ENCODE results near the gene SCML2. TPM values are rescaled to one million over a fixed set of nuclear protein-coding genes. Genes with fewer than 3 reads are reported as not detected.

Gene SCML2
- total RNA-seq, 1 experiment from 2014 or later: 3.5 TPM

- Histone ChIP-seq H3K36me3 (ENCODE audit: low read depth, low read length) (no peaks in the 10 kb centered on the region), H2AFZ (ENCODE audit: low read length) (no peak overlapping the region), H3F3A (ENCODE audit: low read length, unreplicated experiment) (no peaks in the 10 kb centered on the region), H3K9me3 (ENCODE audit: low read length) (no peaks in the 10 kb centered on the region), H3K27me3 (ENCODE audit: low read length) (no peaks in the 10 kb centered on the region), H3K9ac (ENCODE audit: low read length) (no peak overlapping the region), H3K4me1 (ENCODE audit: insufficient read depth, low read length) (no peaks in the 10 kb centered on the region), H3K9me2 (replicated peaks; ENCODE audit: low read length) (no peaks in the 10 kb centered on the region), H3K27ac (ENCODE audit: low read length) (no peak overlapping the region), H3K79me2 (ENCODE audit: low read length) (no peaks in the 10 kb centered on the region), H3K4me2 (ENCODE audit: low read length) (no peak overlapping the region), H3K4me3 (ENCODE audit: low read length) (no peak overlapping the region), H4K20me1 (ENCODE audit: low read length) (no peaks in the 10 kb centered on the region)
- no TSS peak for BruUV-seq (replicated peaks)
- intact Hi-C loops (cut with micrococcal nuclease): no loop called here
- TF ChIP-seq EZH2 (IDR thresholded peaks at IDR 0.05; ENCODE audit: low read length, unreplicated experiment) (no peak), EZH2phosphoT487 (IDR thresholded peaks at IDR 0.05; ENCODE audit: borderline replicate concordance, low read length) (no peak), CTCF (conservative IDR thresholded peaks at IDR 0.05; ENCODE audit: low read depth, low read length) (no peak)
- ChIA-PET CTCF (no interaction called here), POLR2A (ENCODE audit: unreplicated experiment) (no interaction called here)
- ATAC-seq (peak; percentile 79), DNase-seq (peak; percentile 68)
Observed at GRCh38 chrX:18360867-18361266, 6.4 kb upstream of the SCML2 start.

GRCh38 chrX:18353931-18354368 is 538 bp downstream of the SCML2 start:
- H2AFZ ChIP-seq (ENCODE audit: low read length): peak overlapping the region; percentile 85
- no peaks in the 10 kb centered on the region for H3K27me3 ChIP-seq (ENCODE audit: low read length)
- peaks cover 52% of the 10 kb centered on the region for H3K79me2 ChIP-seq (ENCODE audit: low read length)
- DNase-seq (peak; percentile 23), ATAC-seq (peak; percentile 61)
- H3K4me3 ChIP-seq (ENCODE audit: low read length): peak overlapping the region; percentile 67
- peak overlapping the region; percentile 57 for H3K9ac ChIP-seq (ENCODE audit: low read length)
- no peaks in the 10 kb centered on the region for H3K9me3 ChIP-seq (ENCODE audit: low read length)
- no peaks in the 10 kb centered on the region for H3K9me2 ChIP-seq (replicated peaks; ENCODE audit: low read length)
- no peaks in the 10 kb centered on the region; the same call in none of the 2 replicates for H4K20me1 ChIP-seq (ENCODE audit: low read length)
- intact Hi-C loops (cut with micrococcal nuclease): loop anchor here (10.0 kb wide), 2 partner anchors 99 to 619 kb away; partner anchors contain the start of gene SCML1
- peaks cover 11% of the 10 kb centered on the region for H3K4me1 ChIP-seq (ENCODE audit: insufficient read depth, low read length)
- H3K27ac ChIP-seq (ENCODE audit: low read length): no peak overlapping the region
- peak overlapping the region; percentile 78 for H3K4me2 ChIP-seq (ENCODE audit: low read length)
- no TSS peak for BruUV-seq (replicated peaks)
- ChIA-PET POLR2A (ENCODE audit: unreplicated experiment) (interaction anchor here (0.6 kb wide), 2 partner anchors 98 to 1788 kb away, joined by 4 to 9 read pairs; partner anchors contain the start of gene EIF1AX), CTCF (interaction anchor here (0.7 kb wide), 1 partner anchor 173 kb away, joined by 3 read pairs; no protein-coding TSS in a partner anchor)
- no peak for TF ChIP-seq EZH2 (IDR thresholded peaks at IDR 0.05; ENCODE audit: low read length, unreplicated experiment)
- TF ChIP-seq CTCF (conservative IDR thresholded peaks at IDR 0.05; ENCODE audit: low read depth, low read length): peak; percentile 32
- no peaks in the 10 kb centered on the region for H3K36me3 ChIP-seq (ENCODE audit: low read depth, low read length)
- H3F3A ChIP-seq (ENCODE audit: low read length, unreplicated experiment): no peaks in the 10 kb centered on the region

GRCh38 chrX:18351784-18352183 is 2.7 kb downstream of the SCML2 start:
- intact Hi-C loops (cut with micrococcal nuclease): loop anchor here (10.0 kb wide), 2 partner anchors 97 to 617 kb away; partner anchors contain the start of gene SCML1
- no peak overlapping the region for H3K9ac ChIP-seq (ENCODE audit: low read length)
- H3K4me3 ChIP-seq (ENCODE audit: low read length): no peak overlapping the region
- DNase-seq: no peak
- ATAC-seq: no peak
- no peaks in the 10 kb centered on the region for H3K9me3 ChIP-seq (ENCODE audit: low read length)
- peak overlapping the region; percentile 78 for H3K4me2 ChIP-seq (ENCODE audit: low read length)
- ChIA-PET CTCF (no interaction called here), POLR2A (ENCODE audit: unreplicated experiment) (no interaction called here)
- BruUV-seq (replicated peaks): no TSS peak
- no peaks in the 10 kb centered on the region for H3F3A ChIP-seq (ENCODE audit: low read length, unreplicated experiment)
- H4K20me1 ChIP-seq (ENCODE audit: low read length): no peaks in the 10 kb centered on the region; the same call in none of the 2 replicates
- H3K27ac ChIP-seq (ENCODE audit: low read length): no peak overlapping the region
- peaks cover 28% of the 10 kb centered on the region for H3K4me1 ChIP-seq (ENCODE audit: insufficient read depth, low read length)
- peaks cover 73% of the 10 kb centered on the region for H3K79me2 ChIP-seq (ENCODE audit: low read length)
- no peaks in the 10 kb centered on the region for H3K9me2 ChIP-seq (replicated peaks; ENCODE audit: low read length)
- TF ChIP-seq CTCF (conservative IDR thresholded peaks at IDR 0.05; ENCODE audit: low read depth, low read length): no peak
- no peak overlapping the region for H2AFZ ChIP-seq (ENCODE audit: low read length)
- no peaks in the 10 kb centered on the region for H3K27me3 ChIP-seq (ENCODE audit: low read length)
- H3K36me3 ChIP-seq (ENCODE audit: low read depth, low read length): no peaks in the 10 kb centered on the region
